HepG2 (cell line): Measurements from ENCODE around the gene FOXD2. TPM values are rescaled to one million over a fixed set of nuclear protein-coding genes. Genes with fewer than 3 reads are reported as not detected.

Source experiments
- ATF2 ChIP-seq: sonication (generic); formaldehyde crosslinking; IDR thresholded peaks from 2 replicates; pipeline ENCODE4 v1.4.0; 2020; ENCODE audit warnings: missing genetic modification reagents
- GFI1 ChIP-seq: sonication (generic); formaldehyde crosslinking; IDR thresholded peaks from 2 replicates; pipeline ENCODE4 v1.5.0; 2020; ENCODE audit warnings: missing genetic modification reagents, mild to moderate bottlenecking, borderline replicate concordance
- HNF1B ChIP-seq: sonication (generic); formaldehyde crosslinking; IDR thresholded peaks from 2 replicates; pipeline ENCODE4 v1.5.1; 2020; ENCODE audit warnings: mild to moderate bottlenecking, moderate library complexity, missing genetic modification reagents
- HNF4G ChIP-seq, 2 experiments: sonication (generic) in 1 of 2; formaldehyde crosslinking in 1 of 2; IDR thresholded peaks; 2 replicates each; pipeline versions ENCODE4 v1.4.0 to v1.6.1; 2011 to 2020; ENCODE audit warnings: borderline replicate concordance in 2 of 2, low read depth in 2 of 2, mild to moderate bottlenecking in 2 of 2, low read length in 1 of 2, missing genetic modification reagents in 1 of 2, moderate library complexity in 1 of 2
- IRF9 ChIP-seq: sonication (generic); formaldehyde crosslinking; IDR thresholded peaks from 2 replicates; pipeline ENCODE4 v1.8.0; 2022; ENCODE audit warnings: missing genetic modification reagents, mild to moderate bottlenecking, borderline replicate concordance
- KDM5B ChIP-seq: sonication (generic); formaldehyde crosslinking; IDR thresholded peaks from 2 replicates; pipeline ENCODE4 v1.4.0; 2020; ENCODE audit warnings: missing genetic modification reagents, mild to moderate bottlenecking, borderline replicate concordance
- SMAD1 ChIP-seq: sonication (generic); formaldehyde crosslinking; IDR thresholded peaks from 2 replicates; pipeline ENCODE4 v1.4.0; 2020; ENCODE audit warnings: missing genetic modification reagents, low read depth, mild to moderate bottlenecking, borderline replicate concordance
- SNAPC4 ChIP-seq: sonication (generic); formaldehyde crosslinking; IDR thresholded peaks from 2 replicates; pipeline ENCODE4 v1.4.0; 2020; ENCODE audit warnings: mild to moderate bottlenecking, missing genetic modification reagents
- SYNCRIP ChIP-seq: fragments of 200-400 bp; formaldehyde crosslinking; IDR thresholded peaks from 2 replicates; pipeline ENCODE4 v1.6.1; 2018; ENCODE audit warnings: mild to moderate bottlenecking, low read depth, low read length; ENCODE audit not compliant: insufficient read depth
- TAF1 ChIP-seq: sonication (generic); formaldehyde crosslinking; IDR thresholded peaks from 2 replicates; pipeline ENCODE4 v1.4.0; 2020; ENCODE audit warnings: missing genetic modification reagents
- TRIM24 ChIP-seq: sonication (generic); formaldehyde crosslinking; IDR thresholded peaks from 2 replicates; pipeline ENCODE4 v1.8.0; 2022; ENCODE audit warnings: mild to moderate bottlenecking, missing genetic modification reagents
- YEATS2 ChIP-seq: sonication (generic); formaldehyde crosslinking; IDR thresholded peaks from 2 replicates; pipeline ENCODE4 v1.4.0; 2020; ENCODE audit warnings: missing genetic modification reagents, borderline replicate concordance
- ZFP36L1 ChIP-seq: sonication (generic); formaldehyde crosslinking; IDR thresholded peaks from 2 replicates; pipeline ENCODE4 v1.8.0; 2022; ENCODE audit warnings: mild to moderate bottlenecking, missing genetic modification reagents, moderate library complexity
- ZFP41 ChIP-seq: sonication (generic); formaldehyde crosslinking; IDR thresholded peaks from 2 replicates; pipeline ENCODE4 v1.4.0; 2020; ENCODE audit warnings: mild to moderate bottlenecking, missing genetic modification reagents, borderline replicate concordance
- ZNF224 ChIP-seq: sonication (generic); formaldehyde crosslinking; IDR thresholded peaks from 2 replicates; pipeline ENCODE4 v1.5.0; 2020; ENCODE audit warnings: mild to moderate bottlenecking, missing genetic modification reagents
- ZNF263 ChIP-seq: sonication (generic); formaldehyde crosslinking; IDR thresholded peaks from 2 replicates; pipeline ENCODE4 v1.4.0; 2020; ENCODE audit warnings: missing genetic modification reagents
- ZNF335 ChIP-seq: sonication (generic); formaldehyde crosslinking; IDR thresholded peaks from 2 replicates; pipeline ENCODE4 v1.4.0; 2020; ENCODE audit warnings: missing genetic modification reagents
- ZNF557 ChIP-seq: sonication (generic); formaldehyde crosslinking; IDR thresholded peaks from 2 replicates; pipeline ENCODE4 v1.4.0; 2020; ENCODE audit warnings: missing genetic modification reagents
- ZNF720 ChIP-seq: sonication (generic); formaldehyde crosslinking; IDR thresholded peaks from 2 replicates; pipeline ENCODE4 v1.4.0; 2020; ENCODE audit warnings: missing genetic modification reagents
- ZZZ3 ChIP-seq: sonication (generic); formaldehyde crosslinking; IDR thresholded peaks from 2 replicates; pipeline ENCODE4 v1.4.0; 2020; ENCODE audit warnings: missing genetic modification reagents, mild to moderate bottlenecking, borderline replicate concordance
- polyA plus RNA-seq, 8 experiments: library from polyadenylated mRNA; depleted of rRNA in 3 of 8; stranded (reverse) in 7 of 8; unstranded in 1 of 8; fragments of >200 nt; fragmentation: Illumina TruSeq in 4 of 8; extraction: Trizol in 4 of 8; gene quantifications; 2 replicates each; pipeline versions ENCODE4 v1.2.1 to v1.2.3, GENCODE V29; 2011 to 2016; ENCODE audit warnings: low read depth in 4 of 8, missing spikeins in 1 of 8, mixed read lengths in 1 of 8; ENCODE audit not compliant: insufficient read depth in 1 of 8
- total RNA-seq, 5 experiments: library from RNA; depleted of rRNA; stranded (reverse); fragments of >200 nt; fragmentation: Illumina TruSeq; extraction: Trizol; gene quantifications; 2 replicates each; pipeline ENCODE4 v1.2.3, GENCODE V29; 2016; ENCODE audit warnings: low read depth in 1 of 5

The FOXD2 gene
- total and polyA plus RNA-seq, 2 of the 13 experiments (the other 11 are each of a cell fraction or from before 2014, with no cell fraction given), result 0.01 to 0.09 TPM

GRCh38 chr1:47478090-47478489, 40.2 kb downstream of the FOXD2 start (continued):
- no peak for TF ChIP-seq TAF1
- TF ChIP-seq SMAD1, result no peak
- TF ChIP-seq ZFP41, result no peak
- TF ChIP-seq IRF9 (CRISPR knock-in tag), result no peak; the same call in 1 of the 2 replicates
- no peak for TF ChIP-seq ZZZ3
- TF ChIP-seq ZNF557 (CRISPR knock-in tag), result no peak
- TF ChIP-seq TRIM24 (CRISPR knock-in tag), result no peak
- 0 out of 2 replicates have a peak, but pooled peaks have one; percentile 43 for TF ChIP-seq ZNF224 (CRISPR knock-in tag)
- TF ChIP-seq SNAPC4 (CRISPR knock-in tag), result no peak
- no peak for TF ChIP-seq HNF4G (IDR thresholded peaks at IDR 0.05; ENCODE audit: borderline replicate concordance, low read depth, low read length)
- TF ChIP-seq HNF4G (CRISPR knock-in tag; IDR thresholded peaks at IDR 0.05; ENCODE audit: borderline replicate concordance, low read depth), result 0 out of 2 replicates have a peak, but pooled peaks have one; percentile 23
- no peak for TF ChIP-seq ZNF335 (CRISPR knock-in tag)
- TF ChIP-seq HNF1B (CRISPR knock-in tag), result peak; percentile 71
- TF ChIP-seq ATF2 (CRISPR knock-in tag), result peak; percentile 55; the same call in 1 of the 2 replicates
- no peak for TF ChIP-seq ZNF720
- no peak for TF ChIP-seq ZNF263 (CRISPR knock-in tag)
- peak; percentile 99 for TF ChIP-seq GFI1 (CRISPR knock-in tag)
- TF ChIP-seq SYNCRIP, result no peak
- TF ChIP-seq KDM5B (CRISPR knock-in tag), result 0 out of 2 replicates have a peak, but pooled peaks have one; percentile 7
- TF ChIP-seq YEATS2 (CRISPR knock-in tag), result no peak
- peak; percentile 70; the same call in 1 of the 2 replicates for TF ChIP-seq ZFP36L1 (CRISPR knock-in tag)
